ENCODE data around the gene CCDC171. TPM values are rescaled to one million over a fixed set of nuclear protein-coding genes. Genes with fewer than 3 reads are reported as not detected.

Gene CCDC171
- total RNA-seq, 1 experiment from 2014 or later = 2.6 TPM

- TF ChIP-seq SRF (IDR thresholded peaks at IDR 0.05; ENCODE audit: low read depth) (no peak), REST (IDR thresholded peaks at IDR 0.05; ENCODE audit: low read depth) (no peak), SP1 (IDR thresholded peaks at IDR 0.05; ENCODE audit: low read depth) (no peak), ZFX (IDR thresholded peaks at IDR 0.05) (no peak)
- no TSS peak for BruUV-seq (replicated peaks)
- Histone ChIP-seq H3K4me2 (ENCODE audit: low read length) (no peak overlapping the region), H3K9me3 (ENCODE audit: control insufficient read depth in 1 of 2, insufficient read depth in 1 of 2, low read depth in 1 of 2, low read length in 2 of 2) (no peaks in the 10 kb centered on the region), H3K9ac (ENCODE audit: low read length) (no peak overlapping the region), H3K27me3 (ENCODE audit: insufficient read depth, low read length) (no peaks in the 10 kb centered on the region), H4K20me1 (ENCODE audit: insufficient read depth) (no peaks in the 10 kb centered on the region), H3K79me2 (ENCODE audit: insufficient read depth, low read length) (no peaks in the 10 kb centered on the region), H3K9me2 (ENCODE audit: insufficient read depth) (no peaks in the 10 kb centered on the region), H3K27ac (ENCODE audit: low read depth, low read length) (no peak overlapping the region), H3K4me3 (replicated peaks in 1 of 2; ENCODE audit: low read depth in 1 of 2, low read length in 2 of 2) (no peak overlapping the region), H3K4me1 (ENCODE audit: control insufficient read depth in 1 of 2, insufficient read depth in 2 of 2, low read length in 2 of 2) (no peaks in the 10 kb centered on the region), H3K36me3 (ENCODE audit: control insufficient read depth in 1 of 2, insufficient read depth in 2 of 2, low read length in 2 of 2) (no peaks in the 10 kb centered on the region), H2AFZ (ENCODE audit: low read depth, low read length, poor library complexity, severe bottlenecking) (no peak overlapping the region)
- intact Hi-C loops (cut with micrococcal nuclease) = no loop called here
- ATAC-seq (no peak), DNase-seq (ENCODE audit: low read depth, low spot score) (no peak)
- ChIA-PET POLR2A (no interaction called here), CTCF (no interaction called here), RAD21 (ENCODE audit: low non-redundant PET in 1 of 2, low total read pairs in 2 of 2, uncharacterized antibody in 2 of 2, unreplicated experiment in 2 of 2) (no interaction called here)
These were observed 232.7 kb downstream of the CCDC171 start for GRCh38 chr9:15785584-15785983.

DNA sequence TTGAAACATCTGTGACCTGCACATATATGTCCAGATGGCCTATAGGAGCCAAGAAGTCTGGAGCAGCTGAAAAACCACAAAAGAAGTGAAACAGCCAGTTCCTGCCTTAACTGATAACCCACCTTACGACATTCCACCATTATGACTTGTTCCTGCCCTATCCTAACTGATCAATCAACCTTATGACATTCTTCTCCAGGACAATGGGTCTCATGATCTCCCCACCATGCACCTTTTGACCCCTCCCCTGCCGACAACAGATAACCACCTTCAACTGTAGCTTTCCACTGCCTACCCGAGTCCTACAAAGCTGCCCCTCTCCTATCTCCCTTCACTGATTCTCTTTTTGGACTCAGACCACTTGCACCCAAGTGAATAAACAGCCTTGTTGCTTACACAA lies 233.8 kb downstream of the CCDC171 start:
- no peaks in the 10 kb centered on the region for H3K79me2 ChIP-seq (ENCODE audit: insufficient read depth, low read length)
- H3K27me3 ChIP-seq (ENCODE audit: insufficient read depth, low read length) = no peaks in the 10 kb centered on the region
- H4K20me1 ChIP-seq (ENCODE audit: insufficient read depth) = no peaks in the 10 kb centered on the region
- ChIA-PET POLR2A (no interaction called here), CTCF (no interaction called here), RAD21 (ENCODE audit: low non-redundant PET in 1 of 2, low total read pairs in 2 of 2, uncharacterized antibody in 2 of 2, unreplicated experiment in 2 of 2) (no interaction called here)
- H3K9me2 ChIP-seq (ENCODE audit: insufficient read depth) = no peaks in the 10 kb centered on the region
- no peak overlapping the region for H3K4me2 ChIP-seq (ENCODE audit: low read length)
- intact Hi-C loops (cut with micrococcal nuclease) = no loop called here
- H2AFZ ChIP-seq (ENCODE audit: low read depth, low read length, poor library complexity, severe bottlenecking) = no peak overlapping the region
- BruUV-seq (replicated peaks) = no TSS peak
- H3K4me1 ChIP-seq (ENCODE audit: control insufficient read depth in 1 of 2, insufficient read depth in 2 of 2, low read length in 2 of 2) = no peaks in the 10 kb centered on the region
- no peak overlapping the region for H3K9ac ChIP-seq (ENCODE audit: low read length)
- no peak overlapping the region for H3K27ac ChIP-seq (ENCODE audit: low read depth, low read length)
- no peaks in the 10 kb centered on the region for H3K9me3 ChIP-seq (ENCODE audit: control insufficient read depth in 1 of 2, insufficient read depth in 1 of 2, low read depth in 1 of 2, low read length in 2 of 2)
- DNase-seq (ENCODE audit: low read depth, low spot score) (no peak), ATAC-seq (no peak)
- no peak overlapping the region for H3K4me3 ChIP-seq (replicated peaks in 1 of 2; ENCODE audit: low read depth in 1 of 2, low read length in 2 of 2)
- H3K36me3 ChIP-seq (ENCODE audit: control insufficient read depth in 1 of 2, insufficient read depth in 2 of 2, low read length in 2 of 2) = no peaks in the 10 kb centered on the region
- TF ChIP-seq POLR2AphosphoS5 (IDR thresholded peaks at IDR 0.05; ENCODE audit: low read depth, low read length) (no peak), ZBTB33 (IDR thresholded peaks at IDR 0.05; ENCODE audit: extremely low read depth, insufficient replicate concordance, low read length) (no peak), EGR1 (IDR thresholded peaks at IDR 0.05; ENCODE audit: low read depth) (no peak), REST (IDR thresholded peaks at IDR 0.05; ENCODE audit: low read depth) (no peak), POLR2A (IDR thresholded peaks at IDR 0.05; ENCODE audit: borderline replicate concordance, extremely low read depth, insufficient read depth, insufficient read length) (no peak), ZNF274 (IDR thresholded peaks at IDR 0.05; ENCODE audit: low read depth, low read length) (no peak), TCF7L2 (IDR thresholded peaks at IDR 0.05; ENCODE audit: borderline replicate concordance, extremely low read depth, insufficient read depth, insufficient read length) (no peak), YY1 (IDR thresholded peaks at IDR 0.05; ENCODE audit: extremely low read depth, insufficient replicate concordance, low read depth, low read length) (no peak), SRF (IDR thresholded peaks at IDR 0.05; ENCODE audit: low read depth) (no peak)
